OCI-LY3 (cell line): ENCODE measurements around the gene XRCC5.

Experiments used
- H2AFZ ChIP-seq: fragments of 200-600, 300-600 bp; shearing (Covaris generic); 2 replicates; pipeline ENCODE4 v1.6.0; 2014; ENCODE audit warnings: antibody characterized with exemption, low read depth, low read length
- H3K27ac ChIP-seq: fragments of 200-600, 300-600 bp; sonication (generic); 2 replicates; pipeline ENCODE4 v1.5.1; 2014; ENCODE audit warnings: mild to moderate bottlenecking, low read length, moderate library complexity, mixed read lengths
- H3K27me3 ChIP-seq: fragments of 200-600, 300-600 bp; sonication (generic); 2 replicates; pipeline ENCODE4 v1.6.1; 2014; ENCODE audit warnings: low read depth, low read length, mixed read lengths
- H3K36me3 ChIP-seq: fragments of 200-600, 300-600 bp; sonication (generic); replicated peaks from 2 replicates; pipeline ENCODE3; 2014; ENCODE audit warnings: low read depth, low read length, mixed read lengths
- H3K4me1 ChIP-seq: fragments of 300-600, 200-600 bp; sonication (generic); 2 replicates; pipeline ENCODE4 v1.6.1; 2014; ENCODE audit warnings: low read length, mixed read lengths
- H3K4me2 ChIP-seq: fragments of 200-600, 300-600 bp; sonication (generic); 2 replicates; pipeline ENCODE4 v1.6.1; 2014; ENCODE audit warnings: low read length, mixed read lengths
- H3K4me3 ChIP-seq: fragments of 300-600, 200-600 bp; sonication (generic); 2 replicates; pipeline ENCODE4 v1.5.1; 2014; ENCODE audit warnings: antibody characterized with exemption, mild to moderate bottlenecking, low read length, moderate library complexity
- H3K79me2 ChIP-seq: fragments of 300-600, 200-600 bp; shearing (Covaris generic); 2 replicates; pipeline ENCODE4 v1.6.1; 2014; ENCODE audit warnings: mild to moderate bottlenecking, low read length, mixed read lengths
- H3K9ac ChIP-seq: fragments of 300-600, 200-600 bp; shearing (Covaris generic); 2 replicates; pipeline ENCODE4 v1.6.0; 2014; ENCODE audit warnings: mild to moderate bottlenecking, low read length, moderate library complexity
- H3K9me3 ChIP-seq: fragments of 200-600, 300-600 bp; shearing (Covaris generic); 2 replicates; pipeline ENCODE4 v1.6.1; 2014; ENCODE audit warnings: low read length, mixed read lengths; ENCODE audit not compliant: insufficient read depth
- H4K20me1 ChIP-seq: fragments of 200-600, 300-600 bp; sonication (generic); 2 replicates; pipeline ENCODE4 v1.6.1; 2016; ENCODE audit warnings: low read length, mixed read lengths; ENCODE audit not compliant: insufficient read depth
- CTCF ChIP-seq: fragments of 200-600, 300-600 bp; sonication (generic); IDR thresholded peaks from 2 replicates; pipeline ENCODE4 v1.5.1; 2014; ENCODE audit warnings: antibody characterized with exemption, low read length, low read depth
- EZH2phosphoT487 ChIP-seq: fragments of 200-600 bp; shearing (Covaris generic); IDR thresholded peaks from 2 replicates; pipeline ENCODE4 v1.6.1; 2018; ENCODE audit warnings: antibody characterized with exemption, mixed run types, low read depth

The XRCC5 gene

DNA sequence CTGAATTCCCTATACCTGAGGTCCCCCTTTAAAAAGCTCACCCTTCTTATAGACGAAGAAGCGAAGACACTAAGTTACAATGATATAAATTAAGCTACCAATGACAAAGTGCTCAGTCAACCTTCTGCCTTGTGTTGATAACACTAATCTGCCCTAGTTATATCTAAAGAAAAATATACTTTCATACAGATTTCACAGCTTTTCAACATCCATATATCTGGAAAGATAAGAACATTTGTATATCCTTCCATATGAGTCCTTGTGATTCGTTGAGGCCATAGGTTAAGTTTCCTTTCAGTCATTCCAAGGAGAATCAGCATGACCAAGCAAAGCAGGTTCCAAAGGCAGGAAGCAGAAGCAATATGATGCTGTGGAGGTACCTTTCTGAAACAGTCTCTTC lies 46.8 kb downstream of the XRCC5 start:
- Histone ChIP-seq H3K36me3 (peaks cover 48% of the 10 kb centered on the region), H3K4me2 (no peak overlapping the region), H2AFZ (no peak overlapping the region), H4K20me1 (no peaks in the 10 kb centered on the region), H3K27ac (no peak overlapping the region), H3K4me1 (no peaks in the 10 kb centered on the region), H3K4me3 (no peak overlapping the region), H3K9me3 (no peaks in the 10 kb centered on the region), H3K79me2 (peaks cover 31% of the 10 kb centered on the region), H3K27me3 (no peaks in the 10 kb centered on the region), H3K9ac (no peak overlapping the region)
- TF ChIP-seq CTCF = no peak

DNA sequence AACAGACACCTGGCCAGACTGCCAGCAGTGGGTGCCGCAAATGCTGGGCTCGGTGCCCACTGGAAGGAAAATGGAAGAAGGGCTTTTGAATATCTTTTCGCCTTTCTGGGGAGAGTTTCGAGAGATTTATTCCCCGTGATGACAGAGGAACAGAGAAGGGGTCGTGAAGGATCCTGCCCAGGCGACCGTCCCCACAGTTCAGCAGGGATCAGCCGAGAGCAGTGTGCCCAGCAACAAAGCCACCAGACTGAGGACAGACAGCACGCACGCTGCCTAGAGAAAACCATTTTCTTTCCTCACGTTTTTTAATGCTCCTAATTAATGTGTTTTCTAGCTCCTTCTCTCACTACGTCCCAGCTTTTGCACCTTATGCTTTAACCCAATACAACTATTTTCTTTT lies 47.7 kb downstream of the XRCC5 start:
- Histone ChIP-seq H3K9ac (no peak overlapping the region), H3K36me3 (peaks cover 51% of the 10 kb centered on the region), H3K79me2 (peaks cover 27% of the 10 kb centered on the region), H3K4me2 (no peak overlapping the region), H3K27me3 (no peaks in the 10 kb centered on the region), H3K9me3 (no peaks in the 10 kb centered on the region), H2AFZ (no peak overlapping the region), H4K20me1 (no peaks in the 10 kb centered on the region), H3K27ac (no peak overlapping the region), H3K4me1 (no peaks in the 10 kb centered on the region), H3K4me3 (no peak overlapping the region)
- no peak for TF ChIP-seq EZH2phosphoT487
- TF ChIP-seq CTCF = no peak

DNA sequence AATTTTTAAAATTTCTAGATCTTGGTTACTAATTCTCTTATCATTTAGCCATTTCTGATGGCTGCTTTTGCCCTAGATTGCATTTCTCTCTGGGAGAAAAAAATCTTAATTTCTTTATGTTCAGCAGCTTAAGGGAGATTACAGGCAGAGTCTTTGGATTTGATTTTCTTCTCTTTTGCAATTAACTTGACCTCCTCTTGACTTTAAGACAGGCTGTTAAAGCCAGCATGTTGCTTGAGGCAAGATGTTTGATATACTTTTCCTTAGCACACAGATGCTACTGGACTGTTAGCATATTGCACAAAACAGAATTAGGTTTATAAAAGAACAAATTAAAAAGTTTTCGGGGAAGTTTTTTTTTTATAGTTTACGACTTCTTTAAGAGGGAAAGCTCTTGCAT lies 50.0 kb downstream of the XRCC5 start:
- no peak overlapping the region for H3K4me2 ChIP-seq
- no peak overlapping the region for H3K27ac ChIP-seq
- no peaks in the 10 kb centered on the region for H4K20me1 ChIP-seq
- no peaks in the 10 kb centered on the region for H3K9me3 ChIP-seq
- H3K36me3 ChIP-seq = peaks cover 45% of the 10 kb centered on the region
- no peak overlapping the region for H2AFZ ChIP-seq
- H3K4me1 ChIP-seq = no peaks in the 10 kb centered on the region
- H3K4me3 ChIP-seq = no peak overlapping the region
- H3K9ac ChIP-seq = no peak overlapping the region
- H3K79me2 ChIP-seq = peaks cover 22% of the 10 kb centered on the region
- no peak for TF ChIP-seq CTCF
- no peak for TF ChIP-seq EZH2phosphoT487
- H3K27me3 ChIP-seq = no peaks in the 10 kb centered on the region

- H3K27me3 ChIP-seq = no peaks in the 10 kb centered on the region
- H3K79me2 ChIP-seq = peaks cover 19% of the 10 kb centered on the region
- H3K4me2 ChIP-seq = no peak overlapping the region
- peaks cover 43% of the 10 kb centered on the region for H3K36me3 ChIP-seq
- TF ChIP-seq CTCF = no peak
- TF ChIP-seq EZH2phosphoT487 = no peak
- H3K9me3 ChIP-seq = no peaks in the 10 kb centered on the region
- H3K27ac ChIP-seq = no peak overlapping the region
- H2AFZ ChIP-seq = no peak overlapping the region
- no peaks in the 10 kb centered on the region for H4K20me1 ChIP-seq
- H3K9ac ChIP-seq = no peak overlapping the region
- H3K4me1 ChIP-seq = no peaks in the 10 kb centered on the region
- H3K4me3 ChIP-seq = no peak overlapping the region
Measured at GRCh38 chr2:216159646-216160045, 50.5 kb downstream of the XRCC5 start.
